Natural killer cell (primary cell): Measurements from ENCODE around the gene DNAJC5G. TPM values are rescaled to one million over a fixed set of nuclear protein-coding genes. Genes with fewer than 3 reads are reported as not detected.

Experiments
- ATAC-seq, 3 donors: fragments of 150-1000 bp in 2 of 3; fragments of 200-7000 bp in 1 of 3; cut with Tn5 transposase; 1 replicate in 1 of 3; 2 replicates in 2 of 3; pipeline ENCODE4 v1.10.0; 2021; ENCODE audit warnings: mild to moderate bottlenecking in 2 of 3, moderate library complexity in 2 of 3
- DNase-seq, 2 donors: peaks; one replicate each; pipeline versions ENCODE4 v3.0.0 to v3.0.0-alpha.2; 2013 to 2021; ENCODE audit warnings: mixed read lengths in 1 of 2
- H3K27ac ChIP-seq: one replicate; pipeline ENCODE4 v1.5.1; 2013; ENCODE audit warnings: mild to moderate bottlenecking, low read length
- H3K27me3 ChIP-seq: one replicate; pipeline ENCODE4 v1.6.1; 2013; ENCODE audit warnings: low read length; ENCODE audit not compliant: control insufficient read depth, insufficient read depth
- H3K36me3 ChIP-seq: one replicate; pipeline ENCODE4 v1.6.1; 2013; ENCODE audit warnings: low read length; ENCODE audit not compliant: control insufficient read depth, insufficient read depth
- H3K4me1 ChIP-seq: one replicate; pipeline ENCODE4 v1.6.1; 2013; ENCODE audit warnings: low read length; ENCODE audit not compliant: control insufficient read depth, insufficient read depth
- H3K4me3 ChIP-seq: one replicate; pipeline ENCODE4 v1.5.1; 2013; ENCODE audit warnings: low read length
- H3K9me3 ChIP-seq: one replicate; pipeline ENCODE4 v1.6.1; 2013; ENCODE audit warnings: low read length; ENCODE audit not compliant: control insufficient read depth, insufficient read depth
- H3K27ac Mint-ChIP-seq, 2 donors: one replicate each; pipeline ENCODE4 v1.8.0; 2022; ENCODE audit warnings: mild to moderate bottlenecking in 2 of 2, mixed read lengths in 2 of 2, moderate library complexity in 1 of 2
- H3K27me3 Mint-ChIP-seq, 2 donors: one replicate each; pipeline ENCODE4 v1.8.0; 2022; ENCODE audit warnings: low read depth in 2 of 2, mixed read lengths in 2 of 2
- H3K36me3 Mint-ChIP-seq: one replicate; pipeline ENCODE4 v1.8.0; 2022; ENCODE audit warnings: mixed read lengths
- H3K4me1 Mint-ChIP-seq, 2 donors: one replicate each; pipeline ENCODE4 v1.8.0; 2022; ENCODE audit warnings: mixed read lengths in 2 of 2
- H3K4me3 Mint-ChIP-seq: one replicate; pipeline ENCODE4 v1.8.0; 2022; ENCODE audit warnings: mild to moderate bottlenecking, moderate library complexity, mixed read lengths
- H3K9me3 Mint-ChIP-seq, 2 donors: one replicate each; pipeline ENCODE4 v1.8.0; 2022; ENCODE audit warnings: mixed read lengths in 2 of 2
- WGBS: methylation state at CpG from one replicate; pipeline ENCODE4 v1.1.7; 2013; ENCODE audit warnings: missing lambda C conversion rate; ENCODE audit not compliant: insufficient coverage; 5-methylcytosine and 5-hydroxymethylcytosine counted together
- intact Hi-C: fragments of 100-400 bp; cut with micrococcal nuclease; formaldehyde crosslinking; loops from one replicate; pipeline ENCODE4 v1.14.2; 2022
- total RNA-seq, 4 donors: library from RNA; stranded (reverse); fragments of 120-200 nt in 1 of 4; gene quantifications; one replicate each; pipeline versions ENCODE4 v1.2.3 to v1.2.4, GENCODE V29; 2013 to 2022
- TF ChIP-seq, protein P1 (sequence below): fragments of 200-600 bp; IDR thresholded peaks from one replicate; pipeline ENCODE4 v1.8.0; 2022; ENCODE audit warnings: antibody characterized with exemption

DNAJC5G gene
- total RNA-seq, 3 donors from 2014 or later (not counting 1 experiment from before 2014, with no cell fraction given), result not detected

DNA sequence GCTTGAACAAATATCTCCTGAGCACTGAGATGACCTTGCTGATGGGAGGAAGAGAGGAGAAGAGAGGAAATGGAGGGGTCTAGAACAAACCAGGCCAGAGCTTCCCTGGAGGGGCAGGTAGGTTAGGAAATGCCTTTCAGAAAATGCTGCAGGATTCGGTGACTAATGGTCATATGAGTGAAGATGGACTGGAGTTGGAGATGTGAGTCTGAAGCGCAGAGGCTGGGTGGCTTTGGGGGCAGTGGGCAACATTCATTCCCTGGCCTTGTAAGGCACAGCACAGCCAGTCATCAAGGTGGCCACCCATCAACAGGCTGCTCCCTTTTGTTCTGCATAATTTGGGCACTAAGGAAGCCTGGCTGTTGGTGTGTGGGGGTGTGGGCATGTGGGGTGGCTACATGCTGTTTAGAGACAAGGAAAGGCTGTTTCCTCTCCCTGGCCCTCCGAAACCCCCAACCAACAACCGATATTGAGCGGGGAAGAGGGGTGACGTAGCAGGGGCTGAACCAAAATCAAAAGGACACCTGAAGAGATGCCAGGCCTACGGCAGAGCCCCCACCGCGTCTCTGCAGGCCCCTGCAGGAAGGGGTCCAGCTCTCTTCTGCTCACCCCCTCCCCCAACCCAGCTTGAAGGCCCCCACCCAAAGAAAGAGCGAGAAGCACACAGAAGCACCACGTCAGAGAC is 13.8 kb upstream of the DNAJC5G start:
- no peak for DNase-seq
- peaks cover 22 to 27% of the 10 kb centered on the region in 2 donors for H3K4me1 Mint-ChIP-seq
- intact Hi-C loops, result no loop called here
- no peaks in the 10 kb centered on the region for H3K36me3 ChIP-seq
- no peak overlapping the region for H3K27ac Mint-ChIP-seq
- WGBS, result 55% methylated on average over 11 of the region's 11 CpGs
- peak overlapping the region; percentile 70 for H3K4me3 Mint-ChIP-seq
- H3K4me1 ChIP-seq, result peaks cover 29% of the 10 kb centered on the region
- no peak for ATAC-seq
- H3K27me3 ChIP-seq, result peaks cover 35% of the 10 kb centered on the region
- H3K9me3 Mint-ChIP-seq, result no peaks in the 10 kb centered on the region
- no peaks in the 10 kb centered on the region for H3K36me3 Mint-ChIP-seq
- no peaks in the 10 kb centered on the region for H3K9me3 ChIP-seq
- TF ChIP-seq, protein P1, sequence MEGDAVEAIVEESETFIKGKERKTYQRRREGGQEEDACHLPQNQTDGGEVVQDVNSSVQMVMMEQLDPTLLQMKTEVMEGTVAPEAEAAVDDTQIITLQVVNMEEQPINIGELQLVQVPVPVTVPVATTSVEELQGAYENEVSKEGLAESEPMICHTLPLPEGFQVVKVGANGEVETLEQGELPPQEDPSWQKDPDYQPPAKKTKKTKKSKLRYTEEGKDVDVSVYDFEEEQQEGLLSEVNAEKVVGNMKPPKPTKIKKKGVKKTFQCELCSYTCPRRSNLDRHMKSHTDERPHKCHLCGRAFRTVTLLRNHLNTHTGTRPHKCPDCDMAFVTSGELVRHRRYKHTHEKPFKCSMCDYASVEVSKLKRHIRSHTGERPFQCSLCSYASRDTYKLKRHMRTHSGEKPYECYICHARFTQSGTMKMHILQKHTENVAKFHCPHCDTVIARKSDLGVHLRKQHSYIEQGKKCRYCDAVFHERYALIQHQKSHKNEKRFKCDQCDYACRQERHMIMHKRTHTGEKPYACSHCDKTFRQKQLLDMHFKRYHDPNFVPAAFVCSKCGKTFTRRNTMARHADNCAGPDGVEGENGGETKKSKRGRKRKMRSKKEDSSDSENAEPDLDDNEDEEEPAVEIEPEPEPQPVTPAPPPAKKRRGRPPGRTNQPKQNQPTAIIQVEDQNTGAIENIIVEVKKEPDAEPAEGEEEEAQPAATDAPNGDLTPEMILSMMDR, result no peak
- H3K27me3 Mint-ChIP-seq, result peaks cover 55 to 56% of the 10 kb centered on the region in 2 donors
- no peak overlapping the region for H3K27ac ChIP-seq
- no peak overlapping the region for H3K4me3 ChIP-seq

DNA sequence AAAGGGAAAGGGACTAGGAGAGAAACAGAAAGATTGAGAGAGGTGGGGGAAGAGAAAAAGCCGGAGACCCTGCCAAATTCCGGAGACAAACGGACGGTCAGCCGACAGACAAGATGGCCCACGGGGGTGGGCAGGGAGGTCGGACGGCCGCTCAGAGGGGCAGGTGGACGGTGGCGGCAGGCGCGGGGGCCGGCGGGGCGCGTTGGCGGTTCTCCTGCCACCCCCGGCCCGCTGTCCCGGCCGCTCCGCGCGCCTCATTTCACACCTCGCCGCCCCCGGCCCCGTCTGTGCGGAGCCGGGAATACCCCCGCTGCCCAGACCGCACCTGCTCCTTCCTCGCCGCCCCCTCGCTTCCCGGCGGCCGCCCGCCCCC is 13.3 kb upstream of the DNAJC5G start:
- Histone ChIP-seq H3K27ac (no peak overlapping the region), H3K4me3 (no peak overlapping the region), H3K27me3 (peaks cover 35% of the 10 kb centered on the region), H3K9me3 (no peaks in the 10 kb centered on the region), H3K36me3 (no peaks in the 10 kb centered on the region), H3K4me1 (peaks cover 29% of the 10 kb centered on the region)
- no peak overlapping the region for H3K27ac Mint-ChIP-seq
- no peaks in the 10 kb centered on the region for H3K9me3 Mint-ChIP-seq
- H3K4me3 Mint-ChIP-seq, result peak overlapping the region; percentile 70
- H3K4me1 Mint-ChIP-seq, result peaks cover 22 to 27% of the 10 kb centered on the region in 2 donors
- no peaks in the 10 kb centered on the region for H3K36me3 Mint-ChIP-seq
- peaks cover 51 to 56% of the 10 kb centered on the region in 2 donors for H3K27me3 Mint-ChIP-seq
- DNase-seq (no peak), ATAC-seq (no peak)
- WGBS, result 3% methylated on average over 40 of the region's 40 CpGs
- TF ChIP-seq, protein P1, result no peak
- intact Hi-C loops, result no loop called here

DNA sequence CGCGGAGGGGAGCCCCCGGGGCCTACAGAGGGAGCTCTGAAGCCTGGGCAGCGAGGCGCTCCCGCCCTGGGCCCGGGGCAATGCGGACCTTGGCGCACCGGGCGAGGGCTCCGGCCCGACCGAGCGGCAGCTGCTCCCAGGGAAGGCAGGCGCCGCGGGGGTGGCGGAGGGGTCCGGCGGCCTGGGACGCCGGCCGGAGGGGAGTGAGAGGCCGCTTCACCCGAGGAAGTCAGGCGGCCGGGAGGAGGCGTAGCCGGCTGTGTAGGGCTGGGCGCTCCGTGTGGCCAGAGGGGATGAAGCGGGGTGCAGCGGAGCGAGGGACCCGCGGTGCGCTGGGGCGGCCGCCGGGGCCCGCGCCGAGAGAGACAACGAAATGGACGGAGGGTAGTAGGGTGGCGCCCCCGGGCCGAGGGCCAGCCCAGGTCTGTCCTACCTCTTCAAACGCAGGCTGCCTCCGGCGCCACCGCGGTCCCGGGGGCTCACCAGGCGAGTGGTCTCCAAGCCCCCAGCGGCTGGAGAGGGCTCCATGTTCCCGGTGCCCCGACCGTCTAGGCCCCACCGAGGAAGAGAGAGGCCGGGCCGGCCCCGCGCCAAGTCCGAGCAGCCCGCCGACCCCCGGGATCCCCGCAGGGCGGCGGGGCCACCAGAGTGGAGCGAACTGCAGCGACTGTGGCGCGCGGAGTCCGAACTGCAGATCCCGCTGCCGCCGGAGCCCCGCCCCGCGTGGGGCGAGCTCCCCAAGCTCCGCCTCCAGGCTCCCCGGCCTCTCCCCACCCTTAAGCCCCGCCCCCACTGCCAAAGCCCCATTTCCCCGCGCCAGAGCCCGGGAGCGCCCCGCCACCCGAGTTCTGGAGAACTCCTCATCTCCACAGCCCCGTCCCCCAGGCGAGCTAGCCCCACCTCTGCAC is 12.6 kb upstream of the DNAJC5G start, which contains the start of gene SLC30A3:
SLC30A3 (minus strand) TSS at position 669 of the 908 bp plus-strand sequence; CDS start at position 528, 141 bp downstream.
- peaks cover 46 to 50% of the 10 kb centered on the region in 2 donors for H3K27me3 Mint-ChIP-seq
- intact Hi-C loops, result no loop called here
- H3K27me3 ChIP-seq, result peaks cover 35% of the 10 kb centered on the region

More for the DNA sequence above, 12.6 kb upstream of the DNAJC5G start, which contains the start of gene SLC30A3:
- Histone ChIP-seq H3K9me3 (no peaks in the 10 kb centered on the region), H3K27ac (no peak within 1 kb of the TSS), H3K4me3 (no peak within 1 kb of the TSS), H3K4me1 (peaks cover 29% of the 10 kb centered on the region), H3K36me3 (no peaks in the 10 kb centered on the region)
- TF ChIP-seq, protein P1, result no peak
- WGBS, result under 1% methylated on average over 96 of the region's 96 CpGs
- Mint-ChIP-seq H3K4me1 (peaks cover 22 to 27% of the 10 kb centered on the region in 2 donors), H3K27ac (peak within 1 kb of the TSS in 1 of 2 donors; percentile 37), H3K4me3 (peak within 1 kb of the TSS; percentile 91), H3K36me3 (no peaks in the 10 kb centered on the region), H3K9me3 (no peaks in the 10 kb centered on the region)
- ATAC-seq, result peak; percentile 60 to 77 (median 69)
- DNase-seq, result peak; percentile 30 to 81
